Upper lobe of left lung (tissue), 6 donors: ENCODE data around the gene CMIP. TPM values are rescaled to one million over a fixed set of nuclear protein-coding genes. Genes with fewer than 3 reads are reported as not detected.

Source experiments
- ATAC-seq, 2 donors: fragments of 200-7000 bp; cut with Tn5 transposase; one replicate each; pipeline ENCODE4 v1.9.1; 2022; ENCODE audit warnings: mild to moderate bottlenecking in 2 of 2, moderate library complexity in 2 of 2; ENCODE audit not compliant: low FRiP score in 2 of 2
- DNase-seq, 2 donors: peaks; one replicate each; pipeline ENCODE4 v3.0.0-alpha.2; 2019 to 2020
- H3K27ac ChIP-seq, 4 donors: fragments of 200-600 bp; sonication (generic); one replicate each; pipeline ENCODE4 v1.5.1; 2016 to 2019
- H3K27me3 ChIP-seq, 4 donors: fragments of 200-600 bp; sonication (generic); one replicate each; pipeline ENCODE4 v1.5.1; 2017 to 2019
- H3K36me3 ChIP-seq, 4 donors: fragments of 200-600 bp; sonication (generic); one replicate each; pipeline ENCODE4 v1.5.1; 2016 to 2019
- H3K4me1 ChIP-seq, 4 donors: fragments of 200-600 bp; sonication (generic); one replicate each; pipeline ENCODE4 v1.5.1; 2018 to 2019
- H3K4me3 ChIP-seq, 4 donors: fragments of 200-600 bp; sonication (generic); one replicate each; pipeline ENCODE4 v1.5.1; 2017 to 2019; ENCODE audit warnings: mild to moderate bottlenecking in 2 of 4, moderate library complexity in 1 of 4
- H3K9me3 ChIP-seq, 4 donors: fragments of 200-600 bp; sonication (generic); one replicate each; pipeline ENCODE4 v1.5.1; 2018 to 2019
- EP300 ChIP-seq, 4 donors: sonication (generic); formaldehyde crosslinking; IDR thresholded peaks; one replicate each; pipeline ENCODE4 v1.5.1; 2017; ENCODE audit warnings: antibody characterized with exemption in 4 of 4, control low read depth in 2 of 4
- POLR2A ChIP-seq, 4 donors: fragments of 450-650 bp; IDR thresholded peaks; one replicate each; pipeline ENCODE4 v1.5.1; 2016 to 2017; ENCODE audit warnings: antibody characterized with exemption in 4 of 4, mild to moderate bottlenecking in 2 of 4
- POLR2AphosphoS5 ChIP-seq, 2 donors: sonication (generic); formaldehyde crosslinking; IDR thresholded peaks; one replicate each; pipeline ENCODE4 v1.5.1; 2017; ENCODE audit warnings: antibody characterized with exemption in 2 of 2
- WGBS, 2 donors: methylation state at CpG; one replicate each; pipeline ENCODE4 v1.1.5; 2017 to 2018; 5-methylcytosine and 5-hydroxymethylcytosine counted together
- total RNA-seq, 6 donors: library from RNA; depleted of rRNA in 4 of 6; stranded (reverse); fragments of >200 nt in 4 of 6; gene quantifications; one replicate each; pipeline versions ENCODE4 v1.1.0 to v1.2.1, GENCODE V29; 2016 to 2021
- TF ChIP-seq, protein P1 (sequence below), 6 experiments: fragments of 450-650 bp in 4 of 6; fragments of 200-600 bp in 2 of 6; sonication (generic) in 2 of 6; IDR thresholded peaks; one replicate each; pipeline ENCODE4 v1.5.1; 2016 to 2019; ENCODE audit warnings: antibody characterized with exemption in 6 of 6
- donor health status: DM: no; HTN: no; CAD: no; lungs with moderate emphysema.
- donor health status: DM: no; HTN: yes; CAD: no; lungs with severe emphysema.

CMIP gene
- total RNA-seq, 6 donors from 2014 or later = 48.3 to 109 (median 67.6) TPM

DNA sequence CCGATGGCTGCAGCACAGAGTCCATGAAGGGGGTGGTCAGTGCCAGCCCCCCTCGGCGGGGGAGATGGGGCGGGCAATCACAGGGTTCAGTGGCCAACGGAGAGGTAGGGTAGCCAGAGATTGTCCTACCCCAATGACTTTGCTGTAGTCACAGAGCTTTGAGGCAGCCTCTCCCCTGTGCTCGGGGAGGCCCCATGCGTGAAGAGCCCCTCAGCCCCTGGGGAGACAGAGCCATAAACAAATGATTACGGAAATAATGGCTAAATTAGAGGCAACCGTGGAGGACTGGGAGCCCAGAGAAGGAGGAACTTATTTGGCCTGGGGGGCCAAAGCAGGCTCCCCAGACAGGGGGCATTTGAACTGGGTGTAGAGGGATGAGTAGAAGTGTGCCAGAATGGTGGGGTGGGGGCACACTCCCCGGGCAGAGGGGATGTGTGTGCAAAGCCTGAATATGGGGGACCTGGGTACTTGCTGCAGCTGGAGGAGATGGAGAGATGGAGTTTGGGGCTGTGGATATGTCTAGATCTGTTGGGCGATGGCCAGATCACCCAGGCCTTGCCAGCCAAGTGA is 164.8 kb downstream of the CMIP start:
- no peak for TF ChIP-seq POLR2AphosphoS5 (IDR thresholded peaks at IDR 0.05)
- TF ChIP-seq EP300 (IDR thresholded peaks at IDR 0.05) = no peak
- TF ChIP-seq POLR2A (IDR thresholded peaks at IDR 0.05) = no peak
- TF ChIP-seq, protein P1, sequence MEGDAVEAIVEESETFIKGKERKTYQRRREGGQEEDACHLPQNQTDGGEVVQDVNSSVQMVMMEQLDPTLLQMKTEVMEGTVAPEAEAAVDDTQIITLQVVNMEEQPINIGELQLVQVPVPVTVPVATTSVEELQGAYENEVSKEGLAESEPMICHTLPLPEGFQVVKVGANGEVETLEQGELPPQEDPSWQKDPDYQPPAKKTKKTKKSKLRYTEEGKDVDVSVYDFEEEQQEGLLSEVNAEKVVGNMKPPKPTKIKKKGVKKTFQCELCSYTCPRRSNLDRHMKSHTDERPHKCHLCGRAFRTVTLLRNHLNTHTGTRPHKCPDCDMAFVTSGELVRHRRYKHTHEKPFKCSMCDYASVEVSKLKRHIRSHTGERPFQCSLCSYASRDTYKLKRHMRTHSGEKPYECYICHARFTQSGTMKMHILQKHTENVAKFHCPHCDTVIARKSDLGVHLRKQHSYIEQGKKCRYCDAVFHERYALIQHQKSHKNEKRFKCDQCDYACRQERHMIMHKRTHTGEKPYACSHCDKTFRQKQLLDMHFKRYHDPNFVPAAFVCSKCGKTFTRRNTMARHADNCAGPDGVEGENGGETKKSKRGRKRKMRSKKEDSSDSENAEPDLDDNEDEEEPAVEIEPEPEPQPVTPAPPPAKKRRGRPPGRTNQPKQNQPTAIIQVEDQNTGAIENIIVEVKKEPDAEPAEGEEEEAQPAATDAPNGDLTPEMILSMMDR (IDR thresholded peaks at IDR 0.05) = no peak
- H3K4me1 ChIP-seq = peaks cover 32 to 55% (median 48%) of the 10 kb centered on the region in 4 donors
- H3K27ac ChIP-seq = peak overlapping the region in 2 of 4 donors; percentile 26 to 27
- DNase-seq = no peak
- no peaks in the 10 kb centered on the region for H3K27me3 ChIP-seq
- peaks cover 0 to 29% (median 7%) of the 10 kb centered on the region in 4 donors for H3K36me3 ChIP-seq
- ATAC-seq = no peak
- H3K4me3 ChIP-seq = no peak overlapping the region
- 88 to 94% methylated on average over 11 of the region's 11 CpGs for WGBS, 2 donors
- H3K9me3 ChIP-seq = no peaks in the 10 kb centered on the region

DNA sequence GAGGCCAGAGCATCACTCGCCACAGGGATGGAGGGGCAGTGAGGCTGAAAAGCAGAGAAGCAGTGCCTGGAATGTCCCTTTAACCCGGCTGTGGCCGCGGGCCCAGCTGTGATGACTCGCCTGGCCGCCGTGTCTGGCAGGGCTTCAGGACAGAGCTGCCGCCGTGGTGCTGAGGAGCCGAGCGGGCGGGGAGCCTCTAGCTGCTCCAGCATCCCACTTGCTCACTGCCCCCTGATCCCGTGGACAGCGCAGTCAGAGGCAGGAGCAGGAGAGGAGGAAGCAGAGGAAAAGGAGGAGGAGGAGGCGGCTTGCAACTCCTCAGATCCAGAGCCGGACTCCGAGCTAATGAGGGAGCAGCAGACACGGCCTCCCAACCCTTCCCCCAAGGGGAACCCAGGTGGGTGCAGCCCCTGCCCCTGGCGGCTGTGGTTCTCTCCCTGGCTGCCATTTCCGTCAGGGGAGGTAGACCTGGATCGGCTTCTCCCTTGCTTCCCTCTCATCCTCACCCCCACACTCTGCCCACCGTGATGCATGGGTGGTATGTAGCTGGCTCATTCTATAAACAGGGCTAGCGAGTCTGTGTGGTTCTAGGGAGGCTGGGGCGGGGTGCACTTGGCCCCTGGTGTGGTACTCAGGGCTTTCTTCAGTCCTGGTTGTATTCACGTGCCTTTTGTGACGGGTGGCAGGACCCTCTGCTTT is 165.7 kb downstream of the CMIP start:
- no peak overlapping the region for H3K4me3 ChIP-seq
- DNase-seq = peak in 1 of 2 donors; percentile 93
- ATAC-seq = peak; percentile 66 to 88
- H3K27me3 ChIP-seq = no peaks in the 10 kb centered on the region
- peaks cover 32 to 55% (median 48%) of the 10 kb centered on the region in 4 donors for H3K4me1 ChIP-seq
- no peaks in the 10 kb centered on the region for H3K9me3 ChIP-seq
- peak overlapping the region in 3 of 4 donors; percentile 13 to 26 (median 15) for H3K27ac ChIP-seq
- WGBS, 2 donors = 66 to 80% methylated on average over 16 to 26 of the region's 26 CpGs
- peaks cover 0 to 29% (median 7%) of the 10 kb centered on the region in 4 donors for H3K36me3 ChIP-seq
- TF ChIP-seq EP300 (IDR thresholded peaks at IDR 0.05) (no peak), POLR2AphosphoS5 (IDR thresholded peaks at IDR 0.05) (peak; percentile 24 to 25), POLR2A (IDR thresholded peaks at IDR 0.05) (no peak)
- TF ChIP-seq, protein P1 (IDR thresholded peaks at IDR 0.05) = no peak

DNA sequence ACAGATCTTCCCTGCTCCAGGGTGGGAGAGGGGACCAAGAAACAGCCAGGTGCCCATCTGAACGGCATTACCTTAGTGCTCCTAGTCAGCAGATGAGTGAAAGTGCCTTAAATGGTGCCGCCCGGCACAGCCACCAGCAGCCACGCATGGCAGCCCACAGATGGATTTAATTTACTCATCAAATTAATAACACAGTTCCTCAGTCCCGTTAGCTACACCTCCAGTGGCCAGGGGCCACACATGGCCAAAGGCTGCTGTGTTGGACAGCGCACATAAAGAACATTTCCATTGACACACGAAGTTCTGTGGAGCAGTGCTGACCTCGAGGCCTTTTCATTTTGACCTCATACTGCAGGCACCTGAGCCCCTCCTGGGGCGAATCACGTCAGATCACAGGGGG is 166.3 kb downstream of the CMIP start:
- WGBS, 2 donors = 90 to 94% methylated on average over 9 to 10 of the region's 10 CpGs
- no peak for ATAC-seq
- Histone ChIP-seq H3K9me3 (no peaks in the 10 kb centered on the region), H3K4me3 (no peak overlapping the region), H3K27me3 (no peaks in the 10 kb centered on the region), H3K27ac (peak overlapping the region in 3 of 4 donors; percentile 55 to 67 (median 58)), H3K36me3 (peaks cover 0 to 29% (median 7%) of the 10 kb centered on the region in 4 donors), H3K4me1 (peaks cover 32 to 55% (median 51%) of the 10 kb centered on the region in 4 donors)
- TF ChIP-seq POLR2A (IDR thresholded peaks at IDR 0.05) = no peak
- no peak for TF ChIP-seq EP300 (IDR thresholded peaks at IDR 0.05)
- TF ChIP-seq, protein P1 (IDR thresholded peaks at IDR 0.05) = no peak
- no peak for TF ChIP-seq POLR2AphosphoS5 (IDR thresholded peaks at IDR 0.05)
- no peak for DNase-seq

DNA sequence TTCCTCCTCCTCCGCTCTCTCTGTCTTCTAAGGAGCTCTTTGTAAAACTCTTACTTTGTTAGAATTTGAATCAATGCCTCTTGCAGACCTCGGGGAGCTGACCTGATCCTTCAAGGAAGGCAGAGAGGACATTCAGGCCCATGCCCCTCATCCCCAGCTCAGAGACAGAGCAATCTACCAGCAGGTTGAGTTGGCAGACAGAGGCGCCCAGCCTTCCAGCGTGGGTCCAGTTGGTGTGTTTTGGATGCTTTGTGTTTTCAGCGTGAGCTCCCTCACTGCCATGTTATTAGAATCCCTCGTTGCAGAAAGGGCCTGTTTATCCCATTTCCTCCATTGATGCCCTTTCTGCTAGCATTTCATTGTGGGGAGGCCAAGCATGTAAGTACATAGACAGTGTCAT is 167.1 kb downstream of the CMIP start:
- ATAC-seq = no peak
- no peak for TF ChIP-seq POLR2AphosphoS5 (IDR thresholded peaks at IDR 0.05)
- TF ChIP-seq, protein P1 (IDR thresholded peaks at IDR 0.05) = no peak
- peak overlapping the region; percentile 29 to 67 (median 56) for H3K27ac ChIP-seq
- H3K36me3 ChIP-seq = peaks cover 0 to 29% (median 7%) of the 10 kb centered on the region in 4 donors
- H3K4me1 ChIP-seq = peaks cover 40 to 61% (median 59%) of the 10 kb centered on the region in 4 donors
- no peaks in the 10 kb centered on the region for H3K27me3 ChIP-seq
- WGBS, 2 donors = 73% methylated on average over 5 to 6 of the region's 6 CpGs
- DNase-seq = no peak
- no peaks in the 10 kb centered on the region for H3K9me3 ChIP-seq
- H3K4me3 ChIP-seq = no peak overlapping the region
